CD4-positive, alpha-beta T cell treated with Interleukin-12 subunit alpha and Interleukin-12 subunit beta, for 1 hour (primary cell): ENCODE results near the gene NOP9.

Experiments used
- DNase-seq: peaks from one replicate; pipeline ENCODE4 v3.0.0-alpha.2; 2020

NOP9 gene

GRCh38 chr14:24264298-24264697 lies 35.4 kb upstream of the NOP9 start:
- DNase-seq = no peak

GRCh38 chr14:24266344-24267244 lies 33.1 kb upstream of the NOP9 start:
- DNase-seq = no peak

GRCh38 chr14:24267516-24267915 lies 32.1 kb upstream of the NOP9 start:
- no peak for DNase-seq

GRCh38 chr14:24268225-24268624 lies 31.4 kb upstream of the NOP9 start:
- DNase-seq = no peak

GRCh38 chr14:24269368-24269767 lies 30.3 kb upstream of the NOP9 start:
- DNase-seq = no peak

GRCh38 chr14:24269910-24270536 lies 29.6 kb upstream of the NOP9 start:
- no peak for DNase-seq

GRCh38 chr14:24270537-24271133 lies 29.0 kb upstream of the NOP9 start:
- DNase-seq = no peak

- DNase-seq = peak; percentile 96
Observed at GRCh38 chr14:24271134-24271833, 28.4 kb upstream of the NOP9 start, which contains the start of gene RABGGTA. RABGGTA (minus strand) TSS chr14:24271597; CDS start chr14:24271115, 482 bp downstream.

- DNase-seq = no peak
Observed at GRCh38 chr14:24271834-24272263, 27.8 kb upstream of the NOP9 start.

- no peak for DNase-seq
Observed at GRCh38 chr14:24272467-24272866, 27.2 kb upstream of the NOP9 start.

- no peak for DNase-seq
Observed at GRCh38 chr14:24273422-24273998, 26.1 kb upstream of the NOP9 start.

GRCh38 chr14:24274101-24274543 lies 25.5 kb upstream of the NOP9 start:
- DNase-seq = peak; percentile 61

- DNase-seq = no peak
Observed at GRCh38 chr14:24277071-24277470, 22.6 kb upstream of the NOP9 start.

GRCh38 chr14:24277606-24278321 lies 21.9 kb upstream of the NOP9 start:
- peak; percentile 11 for DNase-seq

- no peak for DNase-seq
Observed at GRCh38 chr14:24278424-24278823, 21.2 kb upstream of the NOP9 start.

GRCh38 chr14:24279301-24280186 lies 20.1 kb upstream of the NOP9 start:
- DNase-seq = peak; percentile 71

GRCh38 chr14:24280797-24281460 lies 18.7 kb upstream of the NOP9 start:
- no peak for DNase-seq

GRCh38 chr14:24281636-24282035 lies 18.0 kb upstream of the NOP9 start:
- no peak for DNase-seq

- DNase-seq = no peak
Observed at GRCh38 chr14:24282736-24283135, 16.9 kb upstream of the NOP9 start.

- no peak for DNase-seq
Observed at GRCh38 chr14:24283796-24284460, 15.7 kb upstream of the NOP9 start.
